Vagina (tissue), 2 donors: ENCODE measurements around the gene ARHGAP10.

Experiments used
- CTCF ChIP-seq, 3 experiments: fragments of 450-650 bp in 2 of 3; fragments of 200-600 bp in 1 of 3; sonication (generic) in 1 of 3; IDR thresholded peaks; one replicate each; pipeline ENCODE4 v1.5.1; 2017 to 2019; ENCODE audit warnings: antibody characterized with exemption in 3 of 3, mild to moderate bottlenecking in 2 of 3, moderate library complexity in 2 of 3
- POLR2A ChIP-seq, 2 donors: fragments of 450-650 bp; IDR thresholded peaks; one replicate each; pipeline ENCODE4 v1.6.1; 2017; ENCODE audit warnings: antibody characterized with exemption in 2 of 2, mild to moderate bottlenecking in 2 of 2, moderate library complexity in 2 of 2
- POLR2AphosphoS5 ChIP-seq, 2 donors: sonication (generic); formaldehyde crosslinking; IDR thresholded peaks; one replicate each; pipeline ENCODE4 v1.9.0; 2017; ENCODE audit warnings: antibody characterized with exemption in 2 of 2, mild to moderate bottlenecking in 2 of 2, low read depth in 1 of 2; ENCODE audit not compliant: insufficient read depth in 1 of 2

- TF ChIP-seq CTCF (IDR thresholded peaks at IDR 0.05) (no peak), POLR2A (IDR thresholded peaks at IDR 0.05) (no peak), POLR2AphosphoS5 (IDR thresholded peaks at IDR 0.05; ENCODE audit: insufficient read depth in 1 of 2, low read depth in 1 of 2) (no peak)
Measured at GRCh38 chr4:147749811-147750321, 18.0 kb downstream of the ARHGAP10 start.
